H1 (cell line): ENCODE results near the gene ANO9.

ENCODE experiments used
- CBX5 ChIP-seq: fragments of 300-800, 300-1000 bp; sonication (generic); IDR thresholded peaks from 2 replicates; pipeline ENCODE4 v1.7.1; 2016; ENCODE audit warnings: antibody characterized with exemption, low read length, low read depth
- CBX8 ChIP-seq: fragments of 300-800, 300-1000 bp; sonication (generic); IDR thresholded peaks from 2 replicates; pipeline ENCODE4 v1.7.1; 2016; ENCODE audit warnings: low read depth, low read length, borderline replicate concordance
- CHD2 ChIP-seq: IDR thresholded peaks from 2 replicates; pipeline ENCODE4 v1.6.1; 2012; ENCODE audit warnings: low read length, improper control_type of control experiment
- CREB1 ChIP-seq: IDR thresholded peaks from 2 replicates; pipeline ENCODE4 v1.6.1; 2012; ENCODE audit warnings: inconsistent platforms
- CTCF ChIP-seq, 3 experiments: IDR thresholded peaks; 1 replicate in 2 of 3; 2 replicates in 1 of 3; pipeline versions ENCODE4 v1.5.1 to v1.6.1; 2011; ENCODE audit warnings: low read length in 3 of 3, mild to moderate bottlenecking in 3 of 3, inconsistent platforms in 2 of 3, low read depth in 1 of 3, moderate library complexity in 1 of 3; ENCODE audit not compliant: insufficient read depth in 1 of 3; ENCODE audit errors: control extremely low read depth in 1 of 3
- EP300 ChIP-seq, 2 experiments: IDR thresholded peaks; 1 replicate in 1 of 2; 2 replicates in 1 of 2; pipeline ENCODE4 v1.6.1; 2011 to 2012; ENCODE audit warnings: low read depth in 2 of 2, low read length in 2 of 2, mild to moderate bottlenecking in 2 of 2, borderline replicate concordance in 1 of 2, inconsistent platforms in 1 of 2, moderate library complexity in 1 of 2
- JUND ChIP-seq: IDR thresholded peaks from 2 replicates; pipeline ENCODE4 v1.6.1; 2011; ENCODE audit warnings: mild to moderate bottlenecking, improper control_type of control experiment, low read length
- PHF8 ChIP-seq: fragments of 200-600 bp; sonication (generic); conservative IDR thresholded peaks from 2 replicates; pipeline ENCODE4 v1.7.1; 2012; ENCODE audit warnings: low read depth, mild to moderate bottlenecking, inconsistent platforms, low read length, moderate library complexity
- POLR2A ChIP-seq, 2 experiments: IDR thresholded peaks; 1 replicate in 1 of 2; 2 replicates in 1 of 2; pipeline ENCODE4 v1.6.1; 2011; ENCODE audit warnings: low read depth in 2 of 2, low read length in 2 of 2, mild to moderate bottlenecking in 2 of 2; ENCODE audit errors: control extremely low read depth in 1 of 2
- SP2 ChIP-seq: IDR thresholded peaks from 2 replicates; pipeline ENCODE4 v1.6.1; 2012; ENCODE audit warnings: mild to moderate bottlenecking, low read length, inconsistent platforms
- TAF1 ChIP-seq: IDR thresholded peaks from 2 replicates; pipeline ENCODE4 v1.6.1; 2011; ENCODE audit warnings: mild to moderate bottlenecking, low read depth, low read length
- TBP ChIP-seq: IDR thresholded peaks from 2 replicates; pipeline ENCODE4 v1.6.1; 2011; ENCODE audit warnings: low read depth, low read length, improper control_type of control experiment
- YY1 ChIP-seq: IDR thresholded peaks from 2 replicates; pipeline ENCODE4 v1.6.1; 2011; ENCODE audit warnings: low read depth, mild to moderate bottlenecking, low read length
- ZNF274 ChIP-seq: IDR thresholded peaks from 2 replicates; pipeline ENCODE4 v1.7.0; 2012; ENCODE audit warnings: low read length, borderline replicate concordance; ENCODE audit errors: extremely low read depth

GRCh38 chr11:414318-414857, 27.4 kb downstream of the ANO9 start:
- TF ChIP-seq CHD2 (no peak), CTCF (IDR thresholded peaks at IDR 0.05; ENCODE audit: control extremely low read depth in 1 of 3, insufficient read depth in 1 of 3, low read depth in 1 of 3, low read length in 3 of 3) (no peak), CBX5 (no peak), TBP (no peak), YY1 (no peak), TAF1 (no peak), JUND (no peak), POLR2A (IDR thresholded peaks at IDR 0.05; ENCODE audit: control extremely low read depth in 1 of 2, low read depth in 2 of 2, low read length in 2 of 2) (no peak), CBX8 (no peak), SP2 (no peak), PHF8 (no peak), ZNF274 (no peak), EP300 (IDR thresholded peaks at IDR 0.05; ENCODE audit: borderline replicate concordance in 1 of 2, low read depth in 2 of 2, low read length in 2 of 2) (no peak), CREB1 (no peak)
